HG02610 (cell line): Measurements from ENCODE around the gene MYCN.

Source experiments
- ATAC-seq: cut with Tn5 transposase; IDR thresholded peaks from one replicate; pipeline ENCODE4 v1.9.1; 2021; ENCODE audit warnings: mild to moderate bottlenecking, moderate library complexity; ENCODE audit not compliant: unreplicated experiment

The MYCN gene

GRCh38 chr2:15992457-15993231, 52.3 kb downstream of the MYCN start:
- no peak for ATAC-seq

GRCh38 chr2:15993232-15993610, 52.9 kb downstream of the MYCN start:
- no peak for ATAC-seq

- ATAC-seq: no peak
Measured at GRCh38 chr2:15993666-15994065, 53.3 kb downstream of the MYCN start.

GRCh38 chr2:15995603-15996002, 55.3 kb downstream of the MYCN start:
- ATAC-seq: no peak
